NAMALWA (cell line): ENCODE measurements around the gene TECPR1.
"Not testable (repeated sequence)": the region's sequence is repeated elsewhere in the genome, so short reads cannot be mapped to it uniquely, and the experiment has no call there.

Experiments
- DNase-seq: peaks from one replicate; pipeline ENCODE4 v3.0.0-alpha.2; 2015; ENCODE audit warnings: low spot score

Gene TECPR1

DNA sequence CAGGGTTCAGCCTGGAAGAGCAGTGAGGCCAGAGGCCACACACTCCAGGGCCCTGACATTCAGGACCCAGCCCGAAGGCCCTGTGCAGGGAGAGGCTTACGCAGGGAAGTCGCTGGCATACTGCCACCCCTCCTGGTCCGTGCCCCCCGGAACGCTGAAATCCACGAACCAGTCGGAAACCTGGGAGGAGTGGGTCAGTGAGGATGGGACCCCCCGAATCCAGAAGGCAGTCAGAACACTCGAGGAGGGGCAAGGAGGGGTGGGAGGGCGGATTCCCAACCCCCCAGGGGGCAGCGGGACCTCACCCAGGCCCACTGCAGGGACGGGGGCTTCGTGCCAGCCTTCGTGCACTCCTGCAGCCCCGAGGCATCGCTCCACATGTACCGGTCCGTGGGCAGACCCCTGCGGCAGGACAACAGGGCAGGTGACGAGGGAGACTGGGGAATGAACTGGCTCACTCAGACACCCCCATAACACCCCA, 27.3 kb downstream of the TECPR1 start:
- DNase-seq = no peak

GRCh38 chr7:98223898-98224700, 27.9 kb downstream of the TECPR1 start:
- DNase-seq = no peak

DNA sequence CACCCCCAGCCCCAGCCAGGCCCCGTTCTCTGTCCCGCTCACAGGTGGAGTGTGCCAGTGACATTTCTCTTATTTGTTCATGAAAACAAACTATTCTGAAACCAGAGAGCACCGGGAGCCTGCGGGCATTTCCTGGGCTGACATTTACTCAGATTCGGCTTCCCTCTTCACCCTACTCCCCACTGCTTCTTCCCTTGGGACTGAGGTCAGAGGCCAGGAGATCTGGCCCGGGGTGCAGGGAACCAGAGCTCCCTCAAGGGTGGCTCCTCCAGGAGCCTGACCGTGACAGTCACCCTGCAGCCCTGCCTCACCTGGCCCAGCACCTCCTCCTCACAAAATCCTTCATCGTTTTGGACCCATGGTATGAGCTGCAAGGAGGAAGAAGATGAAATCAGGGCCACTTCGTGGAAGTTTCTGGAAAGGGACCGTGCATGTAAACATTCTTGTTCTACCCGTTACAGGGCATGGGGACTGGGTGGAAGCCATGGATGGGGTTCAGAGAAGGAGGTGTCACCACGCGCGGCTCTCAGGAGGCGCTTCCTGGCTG, 28.6 kb downstream of the TECPR1 start:
- DNase-seq = no peak

GRCh38 chr7:98222533-98223195, 29.4 kb downstream of the TECPR1 start:
- DNase-seq = no peak

- no peak for DNase-seq
These were observed 30.2 kb downstream of the TECPR1 start for GRCh38 chr7:98221611-98222532.

GRCh38 chr7:98219382-98219781, 32.6 kb downstream of the TECPR1 start:
- not testable (repeated sequence) for DNase-seq

GRCh38 chr7:98217623-98218582, 34.1 kb downstream of the TECPR1 start:
- DNase-seq = peak; percentile 72

DNA sequence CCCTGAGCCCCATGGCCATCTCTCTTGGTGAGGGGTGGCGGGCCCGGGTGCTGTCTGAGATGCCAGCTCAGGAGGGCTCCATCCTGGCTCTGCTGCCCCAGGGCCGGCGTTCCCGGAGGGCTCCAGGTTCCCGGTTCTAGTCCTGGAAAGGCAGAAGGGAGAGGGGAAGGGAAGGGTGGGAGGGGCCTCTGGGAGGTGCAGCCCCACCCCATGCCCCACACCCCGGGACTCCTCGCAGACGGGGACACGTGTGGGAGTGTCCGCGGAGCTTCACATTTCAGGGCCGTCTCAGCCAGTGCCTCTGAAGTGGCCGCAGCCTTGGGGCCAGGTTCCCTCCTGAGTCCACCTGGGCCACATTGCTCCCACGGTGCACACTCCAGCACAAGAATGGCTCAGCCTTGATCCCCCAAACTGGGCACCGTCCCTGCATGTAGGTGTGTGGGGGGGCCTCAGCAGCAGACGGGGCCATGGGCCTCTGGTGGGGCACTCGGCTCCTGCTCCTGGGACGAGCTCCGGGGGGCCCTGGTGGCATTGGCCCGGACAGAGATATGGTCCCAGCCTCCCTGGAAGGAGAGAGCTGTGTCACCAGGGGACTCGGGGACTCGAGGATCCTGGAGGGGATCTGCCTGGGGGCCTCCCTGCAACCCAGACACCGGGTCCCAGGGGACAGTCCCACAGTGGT, 35.0 kb downstream of the TECPR1 start:
- no peak for DNase-seq

DNA sequence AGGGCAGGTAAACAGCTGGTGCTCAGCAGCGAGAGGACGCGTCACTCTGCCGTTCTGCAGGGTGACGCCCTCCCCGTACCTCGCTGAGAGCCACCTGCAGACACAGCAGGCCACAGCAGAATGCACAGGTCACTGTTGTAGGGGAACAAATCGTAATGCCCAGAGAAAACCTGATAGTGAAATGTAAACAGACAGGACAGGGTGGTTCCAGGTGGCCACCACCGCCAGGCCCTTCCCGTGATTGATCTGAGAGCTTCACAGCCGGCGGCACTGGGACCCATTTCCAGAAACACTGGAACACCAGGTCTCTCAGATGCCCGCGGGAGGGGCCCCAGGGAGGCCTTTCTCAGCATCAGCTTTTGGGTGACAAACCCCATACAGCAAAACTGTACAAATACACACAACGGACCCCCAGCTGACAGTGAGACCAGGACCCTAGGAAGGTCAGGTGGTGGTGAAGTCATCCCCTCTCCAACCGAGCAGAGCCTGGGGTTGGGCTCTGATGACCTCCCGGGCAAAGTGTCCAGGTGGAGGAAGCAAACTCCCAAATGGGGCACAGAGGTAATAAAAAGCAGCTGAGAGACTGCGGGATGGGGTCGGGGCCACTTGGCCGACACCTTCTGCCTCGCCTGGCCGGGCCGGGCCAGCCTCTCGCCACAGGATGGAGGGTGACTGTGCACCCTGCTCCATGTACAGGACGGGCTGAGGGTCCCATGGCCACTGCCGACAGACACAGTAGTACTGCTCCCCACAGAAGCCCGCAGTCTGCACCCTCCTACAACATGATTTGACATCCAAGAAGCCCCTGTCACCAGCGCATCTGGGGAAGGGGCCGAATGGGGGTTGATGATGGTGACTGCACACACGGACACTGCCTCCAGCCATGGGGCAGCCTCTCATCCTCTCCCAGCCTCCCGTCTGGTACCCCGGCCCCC, 36.2 kb downstream of the TECPR1 start:
- no peak for DNase-seq

DNA sequence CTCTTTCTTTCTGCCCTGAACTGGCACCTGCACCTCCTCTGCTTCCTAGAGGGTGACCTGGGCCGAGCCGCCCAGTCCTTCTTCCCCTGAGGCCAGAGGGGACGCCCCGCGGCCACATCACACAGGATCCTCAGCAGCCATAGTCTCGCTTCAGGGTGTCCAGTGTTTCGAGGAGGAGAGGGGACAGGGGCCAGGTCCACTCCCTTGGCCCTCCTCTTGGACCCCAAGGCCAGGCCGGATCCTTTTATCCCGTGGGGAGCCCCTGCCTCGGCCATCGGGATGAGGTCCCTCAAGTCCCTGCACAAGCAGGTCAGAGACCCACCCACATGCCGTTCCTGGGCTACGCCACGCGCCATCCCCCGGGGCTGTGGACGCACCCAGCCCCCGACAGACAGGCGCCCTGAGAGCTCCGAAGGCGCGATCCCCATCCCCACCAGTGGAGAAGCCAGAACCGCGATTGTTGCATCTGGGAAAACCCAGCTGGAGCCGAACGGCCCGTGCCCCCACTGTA, 37.2 kb downstream of the TECPR1 start:
- DNase-seq = no peak

- DNase-seq = no peak
These were observed 37.9 kb downstream of the TECPR1 start for GRCh38 chr7:98213888-98214810.

GRCh38 chr7:98213296-98213887, 38.6 kb downstream of the TECPR1 start:
- DNase-seq = no peak

GRCh38 chr7:98212532-98213041, 39.4 kb downstream of the TECPR1 start:
- no peak for DNase-seq

DNA sequence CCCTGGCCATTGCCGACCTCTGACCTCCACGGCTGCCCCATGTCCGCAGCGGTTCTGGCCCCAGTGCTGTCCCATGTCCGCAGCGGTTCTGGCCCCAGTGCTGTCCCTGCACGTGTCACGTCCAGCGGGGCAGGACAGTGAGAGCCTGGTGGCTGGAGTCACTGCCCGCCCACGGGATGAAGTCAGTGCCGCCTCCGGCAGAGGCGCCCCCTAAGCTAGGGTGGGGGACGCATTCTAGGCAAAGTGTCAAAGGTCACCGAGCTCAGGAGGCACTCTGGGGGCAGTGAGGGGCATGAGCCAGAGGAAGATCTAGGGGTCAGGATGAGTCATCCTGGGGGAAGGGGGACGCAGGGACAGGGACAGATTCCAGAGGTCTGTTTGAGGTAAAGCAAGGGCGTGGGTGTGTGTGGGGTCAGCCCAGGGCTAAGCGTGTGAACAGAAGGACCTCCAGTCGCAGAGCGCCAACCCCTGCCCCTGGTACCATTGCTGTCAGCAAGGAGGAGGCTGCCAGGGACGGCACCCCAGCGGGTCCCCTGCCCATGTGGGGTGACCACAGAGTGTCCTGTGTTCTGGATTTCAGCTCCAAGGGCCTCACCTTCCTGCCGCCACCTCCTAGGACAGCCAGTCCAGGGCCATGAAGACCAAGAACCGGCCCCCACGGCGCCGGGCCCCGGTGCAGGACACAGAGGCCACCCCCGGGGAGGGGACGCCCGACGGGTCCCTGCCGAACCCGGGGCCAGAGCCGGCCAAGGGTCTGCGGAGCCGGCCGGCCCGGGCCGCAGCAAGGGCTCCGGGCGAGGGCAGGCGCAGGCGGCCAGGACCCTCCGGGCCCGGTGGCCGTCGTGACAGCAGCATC, 40.1 kb downstream of the TECPR1 start:
- DNase-seq = no peak

GRCh38 chr7:98211221-98211675, 40.8 kb downstream of the TECPR1 start, which contains the start of gene BHLHA15:
TSS of gene BHLHA15 (plus strand) at chr7:98211439. CDS start at chr7:98212310, 871 bp downstream.
- DNase-seq = peak; percentile 66
